HepG2 (cell line): ENCODE data around the gene PCGF6. TPM values are rescaled to one million over a fixed set of nuclear protein-coding genes. Genes with fewer than 3 reads are reported as not detected.

ENCODE experiments used
- EP300 ChIP-seq, 3 experiments: sonication (generic) in 1 of 3; formaldehyde crosslinking in 1 of 3; IDR thresholded peaks; 2 replicates each; pipeline versions ENCODE4 v1.5.1 to v1.6.1; 2011 to 2020; ENCODE audit warnings: low read depth in 2 of 3, low read length in 2 of 3, borderline replicate concordance in 1 of 3, improper control_type of control experiment in 1 of 3, mild to moderate bottlenecking in 1 of 3, missing genetic modification reagents in 1 of 3, moderate library complexity in 1 of 3
- GATAD2A ChIP-seq: IDR thresholded peaks from 2 replicates; pipeline ENCODE4 v1.6.1; 2016
- GTF3A ChIP-seq: sonication (generic); formaldehyde crosslinking; conservative IDR thresholded peaks from 2 replicates; pipeline ENCODE4 v1.4.0; 2020; ENCODE audit warnings: mild to moderate bottlenecking, missing genetic modification reagents
- KDM4B ChIP-seq: sonication (generic); formaldehyde crosslinking; IDR thresholded peaks from 2 replicates; pipeline ENCODE4 v1.4.0; 2020; ENCODE audit warnings: missing genetic modification reagents
- MTF2 ChIP-seq: sonication (generic); formaldehyde crosslinking; IDR thresholded peaks from 2 replicates; pipeline ENCODE4 v1.5.0; 2020; ENCODE audit warnings: missing genetic modification reagents, borderline replicate concordance
- NCOA5 ChIP-seq: sonication (generic); formaldehyde crosslinking; IDR thresholded peaks from 2 replicates; pipeline ENCODE4 v1.4.0; 2020; ENCODE audit warnings: missing genetic modification reagents
- NR2C2 ChIP-seq: sonication (generic); formaldehyde crosslinking; IDR thresholded peaks from 2 replicates; pipeline ENCODE4 v1.4.0; 2020; ENCODE audit warnings: missing genetic modification reagents, mild to moderate bottlenecking, moderate library complexity, borderline replicate concordance
- ONECUT2 ChIP-seq: sonication (generic); formaldehyde crosslinking; IDR thresholded peaks from 2 replicates; pipeline ENCODE4 v1.4.0; 2020; ENCODE audit warnings: missing genetic modification reagents
- PAF1 ChIP-seq: IDR thresholded peaks from 2 replicates; pipeline ENCODE4 v1.6.1; 2016; ENCODE audit warnings: missing genetic modification reagents, missing compliant biosample characterization
- POLR2AphosphoS5 ChIP-seq: IDR thresholded peaks from 2 replicates; pipeline ENCODE4 v1.6.1; 2012; ENCODE audit warnings: low read depth, low read length
- RFX1 ChIP-seq: fragments of 450-650 bp; IDR thresholded peaks from 2 replicates; pipeline ENCODE4 v1.6.1; 2017
- RFX3 ChIP-seq: IDR thresholded peaks from 2 replicates; pipeline ENCODE4 v1.6.1; 2016; ENCODE audit warnings: missing biosample characterization, missing genetic modification reagents
- SIN3A ChIP-seq: IDR thresholded peaks from 2 replicates; pipeline ENCODE4 v1.6.1; 2011; ENCODE audit warnings: low read depth, mild to moderate bottlenecking, control low read depth, low read length, borderline replicate concordance
- ZFP82 ChIP-seq: sonication (generic); formaldehyde crosslinking; IDR thresholded peaks from 2 replicates; pipeline ENCODE4 v1.5.1; 2020; ENCODE audit warnings: mild to moderate bottlenecking, missing genetic modification reagents, borderline replicate concordance
- ZNF143 ChIP-seq: sonication (generic); formaldehyde crosslinking; IDR thresholded peaks from 2 replicates; pipeline ENCODE4 v1.4.0; 2020; ENCODE audit warnings: missing genetic modification reagents
- ZNF33B ChIP-seq: sonication (generic); formaldehyde crosslinking; IDR thresholded peaks from 2 replicates; pipeline ENCODE4 v1.5.1; 2020; ENCODE audit warnings: mild to moderate bottlenecking, missing genetic modification reagents
- ZNF530 ChIP-seq: sonication (generic); formaldehyde crosslinking; IDR thresholded peaks from 2 replicates; pipeline ENCODE4 v1.5.0; 2020; ENCODE audit warnings: low read depth, mild to moderate bottlenecking, missing genetic modification reagents
- ZNF577 ChIP-seq: sonication (generic); formaldehyde crosslinking; IDR thresholded peaks from 2 replicates; pipeline ENCODE4 v1.4.0; 2020; ENCODE audit warnings: mild to moderate bottlenecking, low read depth, missing genetic modification reagents, borderline replicate concordance
- ZNF883 ChIP-seq: sonication (generic); formaldehyde crosslinking; IDR thresholded peaks from 2 replicates; pipeline ENCODE4 v1.5.1; 2020; ENCODE audit warnings: mild to moderate bottlenecking, missing genetic modification reagents; ENCODE audit errors: not compliant biosample characterization
- polyA plus RNA-seq, 8 experiments: library from polyadenylated mRNA; depleted of rRNA in 3 of 8; stranded (reverse) in 7 of 8; unstranded in 1 of 8; fragments of >200 nt; fragmentation: Illumina TruSeq in 4 of 8; extraction: Trizol in 4 of 8; gene quantifications; 2 replicates each; pipeline versions ENCODE4 v1.2.1 to v1.2.3, GENCODE V29; 2011 to 2016; ENCODE audit warnings: low read depth in 4 of 8, missing spikeins in 1 of 8, mixed read lengths in 1 of 8; ENCODE audit not compliant: insufficient read depth in 1 of 8
- total RNA-seq, 5 experiments: library from RNA; depleted of rRNA; stranded (reverse); fragments of >200 nt; fragmentation: Illumina TruSeq; extraction: Trizol; gene quantifications; 2 replicates each; pipeline ENCODE4 v1.2.3, GENCODE V29; 2016; ENCODE audit warnings: low read depth in 1 of 5
- TF ChIP-seq, protein P1 (sequence below): sonication (generic); formaldehyde crosslinking; IDR thresholded peaks from 2 replicates; pipeline ENCODE4 v1.4.0; 2020; ENCODE audit warnings: missing genetic modification reagents, borderline replicate concordance
- TF ChIP-seq, protein P2 (sequence below): sonication (generic); formaldehyde crosslinking; IDR thresholded peaks from 2 replicates; pipeline ENCODE4 v1.5.1; 2020; ENCODE audit warnings: missing genetic modification reagents, mild to moderate bottlenecking, borderline replicate concordance
- TF ChIP-seq, protein P3 (sequence below): sonication (generic); formaldehyde crosslinking; IDR thresholded peaks from 2 replicates; pipeline ENCODE4 v1.4.0; 2020; ENCODE audit warnings: missing genetic modification reagents
- TF ChIP-seq, protein P4 (sequence below): sonication (generic); formaldehyde crosslinking; IDR thresholded peaks from 2 replicates; pipeline ENCODE4 v1.5.0; 2020; ENCODE audit warnings: missing genetic modification reagents
- TF ChIP-seq, protein P5 (sequence below): sonication (generic); formaldehyde crosslinking; IDR thresholded peaks from 2 replicates; pipeline ENCODE4 v1.5.0; 2020; ENCODE audit warnings: missing genetic modification reagents

Gene PCGF6
- total and polyA plus RNA-seq, 2 of the 13 experiments (the other 11 are each of a cell fraction or from before 2014, with no cell fraction given), result 5.2 to 19.4 TPM

DNA sequence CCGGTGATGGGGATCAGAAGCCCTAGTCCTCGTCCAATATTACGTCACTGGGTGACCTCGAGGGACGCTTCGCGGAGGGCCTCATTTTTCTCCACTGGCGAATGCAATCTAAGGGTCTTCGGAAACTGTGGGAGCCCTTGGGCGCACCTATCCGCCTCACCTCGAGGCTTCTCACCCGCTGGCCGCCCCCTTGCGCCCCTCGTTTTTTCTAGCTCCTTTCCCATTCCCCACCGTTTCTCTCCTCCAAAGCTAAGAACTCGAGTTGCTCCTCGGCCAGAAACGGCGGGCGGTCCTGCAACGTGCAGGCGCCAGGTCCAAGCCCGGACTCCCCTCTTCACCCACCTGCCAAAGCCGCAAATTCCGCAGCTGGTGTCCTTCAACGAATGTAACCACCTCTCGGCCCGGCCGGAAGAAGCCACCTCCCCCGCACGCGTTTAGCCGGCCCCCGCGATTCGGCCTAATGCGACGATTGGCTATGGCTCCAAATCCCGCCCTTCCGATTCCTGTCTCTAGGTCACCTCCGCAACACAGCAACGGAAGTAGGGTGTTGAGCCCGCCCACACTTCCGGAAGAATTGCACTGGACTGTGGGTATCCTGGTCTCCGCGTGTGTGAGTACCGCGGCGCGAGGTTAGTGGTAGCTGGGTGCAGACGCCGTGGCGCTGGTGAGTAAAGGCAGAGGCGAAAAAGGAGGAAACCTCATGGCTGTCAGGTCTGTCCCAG, 45.3 kb upstream of the PCGF6 start, which contains the start of the genes ATP5MK and PDCD11 (continued):
- TF ChIP-seq, protein P1, sequence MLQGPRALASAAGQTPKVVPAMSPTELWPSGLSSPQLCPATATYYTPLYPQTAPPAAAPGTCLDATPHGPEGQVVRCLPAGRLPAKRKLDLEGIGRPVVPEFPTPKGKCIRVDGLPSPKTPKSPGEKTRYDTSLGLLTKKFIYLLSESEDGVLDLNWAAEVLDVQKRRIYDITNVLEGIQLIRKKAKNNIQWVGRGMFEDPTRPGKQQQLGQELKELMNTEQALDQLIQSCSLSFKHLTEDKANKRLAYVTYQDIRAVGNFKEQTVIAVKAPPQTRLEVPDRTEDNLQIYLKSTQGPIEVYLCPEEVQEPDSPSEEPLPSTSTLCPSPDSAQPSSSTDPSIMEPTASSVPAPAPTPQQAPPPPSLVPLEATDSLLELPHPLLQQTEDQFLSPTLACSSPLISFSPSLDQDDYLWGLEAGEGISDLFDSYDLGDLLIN, result no peak
- TF ChIP-seq RFX1, result peak; percentile 58; the same call in 1 of the 2 replicates
- 0 out of 2 replicates have a peak, but pooled peaks have one; percentile 48 for TF ChIP-seq ZNF33B (CRISPR knock-in tag)
- no peak for TF ChIP-seq KDM4B (CRISPR knock-in tag)
- no peak for TF ChIP-seq ZNF577 (CRISPR knock-in tag)
- no peak for TF ChIP-seq MTF2 (CRISPR knock-in tag)
- peak; percentile 82; the same call in 1 of the 2 replicates for TF ChIP-seq NR2C2 (CRISPR knock-in tag)
- no peak for TF ChIP-seq ZFP82 (CRISPR knock-in tag)
- TF ChIP-seq GTF3A (CRISPR knock-in tag), result no peak
- no peak for TF ChIP-seq PAF1 (CRISPR knock-in tag)
- peak; percentile 96 for TF ChIP-seq POLR2AphosphoS5
- no peak for TF ChIP-seq ONECUT2
- peak; percentile 88 for TF ChIP-seq ZNF143 (CRISPR knock-in tag)
- no peak for TF ChIP-seq EP300 (IDR thresholded peaks at IDR 0.05; ENCODE audit: low read depth in 2 of 2, low read length in 2 of 2)
- TF ChIP-seq EP300 (CRISPR knock-in tag; IDR thresholded peaks at IDR 0.05; ENCODE audit: borderline replicate concordance), result peak; percentile 39; the same call in 1 of the 2 replicates
- no peak; the same call in none of the 2 replicates for TF ChIP-seq RFX3 (CRISPR knock-in tag)
- TF ChIP-seq, protein P2, sequence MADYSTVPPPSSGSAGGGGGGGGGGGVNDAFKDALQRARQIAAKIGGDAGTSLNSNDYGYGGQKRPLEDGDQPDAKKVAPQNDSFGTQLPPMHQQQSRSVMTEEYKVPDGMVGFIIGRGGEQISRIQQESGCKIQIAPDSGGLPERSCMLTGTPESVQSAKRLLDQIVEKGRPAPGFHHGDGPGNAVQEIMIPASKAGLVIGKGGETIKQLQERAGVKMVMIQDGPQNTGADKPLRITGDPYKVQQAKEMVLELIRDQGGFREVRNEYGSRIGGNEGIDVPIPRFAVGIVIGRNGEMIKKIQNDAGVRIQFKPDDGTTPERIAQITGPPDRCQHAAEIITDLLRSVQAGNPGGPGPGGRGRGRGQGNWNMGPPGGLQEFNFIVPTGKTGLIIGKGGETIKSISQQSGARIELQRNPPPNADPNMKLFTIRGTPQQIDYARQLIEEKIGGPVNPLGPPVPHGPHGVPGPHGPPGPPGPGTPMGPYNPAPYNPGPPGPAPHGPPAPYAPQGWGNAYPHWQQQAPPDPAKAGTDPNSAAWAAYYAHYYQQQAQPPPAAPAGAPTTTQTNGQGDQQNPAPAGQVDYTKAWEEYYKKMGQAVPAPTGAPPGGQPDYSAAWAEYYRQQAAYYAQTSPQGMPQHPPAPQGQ (CRISPR knock-in tag), result no peak
- TF ChIP-seq SIN3A, result peak; percentile 87
- TF ChIP-seq ZNF530 (CRISPR knock-in tag), result no peak
- TF ChIP-seq, protein P3, sequence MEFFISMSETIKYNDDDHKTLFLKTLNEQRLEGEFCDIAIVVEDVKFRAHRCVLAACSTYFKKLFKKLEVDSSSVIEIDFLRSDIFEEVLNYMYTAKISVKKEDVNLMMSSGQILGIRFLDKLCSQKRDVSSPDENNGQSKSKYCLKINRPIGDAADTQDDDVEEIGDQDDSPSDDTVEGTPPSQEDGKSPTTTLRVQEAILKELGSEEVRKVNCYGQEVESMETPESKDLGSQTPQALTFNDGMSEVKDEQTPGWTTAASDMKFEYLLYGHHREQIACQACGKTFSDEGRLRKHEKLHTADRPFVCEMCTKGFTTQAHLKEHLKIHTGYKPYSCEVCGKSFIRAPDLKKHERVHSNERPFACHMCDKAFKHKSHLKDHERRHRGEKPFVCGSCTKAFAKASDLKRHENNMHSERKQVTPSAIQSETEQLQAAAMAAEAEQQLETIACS (CRISPR knock-in tag), result 0 out of 2 replicates have a peak, but pooled peaks have one; percentile 26
- no peak for TF ChIP-seq NCOA5
- TF ChIP-seq ZNF883, result peak; percentile 76
- peak; percentile 60 for TF ChIP-seq GATAD2A (CRISPR knock-in tag)
- TF ChIP-seq, protein P4, sequence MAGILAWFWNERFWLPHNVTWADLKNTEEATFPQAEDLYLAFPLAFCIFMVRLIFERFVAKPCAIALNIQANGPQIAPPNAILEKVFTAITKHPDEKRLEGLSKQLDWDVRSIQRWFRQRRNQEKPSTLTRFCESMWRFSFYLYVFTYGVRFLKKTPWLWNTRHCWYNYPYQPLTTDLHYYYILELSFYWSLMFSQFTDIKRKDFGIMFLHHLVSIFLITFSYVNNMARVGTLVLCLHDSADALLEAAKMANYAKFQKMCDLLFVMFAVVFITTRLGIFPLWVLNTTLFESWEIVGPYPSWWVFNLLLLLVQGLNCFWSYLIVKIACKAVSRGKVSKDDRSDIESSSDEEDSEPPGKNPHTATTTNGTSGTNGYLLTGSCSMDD (CRISPR knock-in tag), result no peak
- TF ChIP-seq, protein P5, sequence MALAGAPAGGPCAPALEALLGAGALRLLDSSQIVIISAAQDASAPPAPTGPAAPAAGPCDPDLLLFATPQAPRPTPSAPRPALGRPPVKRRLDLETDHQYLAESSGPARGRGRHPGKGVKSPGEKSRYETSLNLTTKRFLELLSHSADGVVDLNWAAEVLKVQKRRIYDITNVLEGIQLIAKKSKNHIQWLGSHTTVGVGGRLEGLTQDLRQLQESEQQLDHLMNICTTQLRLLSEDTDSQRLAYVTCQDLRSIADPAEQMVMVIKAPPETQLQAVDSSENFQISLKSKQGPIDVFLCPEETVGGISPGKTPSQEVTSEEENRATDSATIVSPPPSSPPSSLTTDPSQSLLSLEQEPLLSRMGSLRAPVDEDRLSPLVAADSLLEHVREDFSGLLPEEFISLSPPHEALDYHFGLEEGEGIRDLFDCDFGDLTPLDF, result no peak
